Measurements from ENCODE around the gene RAD51B.

The RAD51B gene

DNA sequence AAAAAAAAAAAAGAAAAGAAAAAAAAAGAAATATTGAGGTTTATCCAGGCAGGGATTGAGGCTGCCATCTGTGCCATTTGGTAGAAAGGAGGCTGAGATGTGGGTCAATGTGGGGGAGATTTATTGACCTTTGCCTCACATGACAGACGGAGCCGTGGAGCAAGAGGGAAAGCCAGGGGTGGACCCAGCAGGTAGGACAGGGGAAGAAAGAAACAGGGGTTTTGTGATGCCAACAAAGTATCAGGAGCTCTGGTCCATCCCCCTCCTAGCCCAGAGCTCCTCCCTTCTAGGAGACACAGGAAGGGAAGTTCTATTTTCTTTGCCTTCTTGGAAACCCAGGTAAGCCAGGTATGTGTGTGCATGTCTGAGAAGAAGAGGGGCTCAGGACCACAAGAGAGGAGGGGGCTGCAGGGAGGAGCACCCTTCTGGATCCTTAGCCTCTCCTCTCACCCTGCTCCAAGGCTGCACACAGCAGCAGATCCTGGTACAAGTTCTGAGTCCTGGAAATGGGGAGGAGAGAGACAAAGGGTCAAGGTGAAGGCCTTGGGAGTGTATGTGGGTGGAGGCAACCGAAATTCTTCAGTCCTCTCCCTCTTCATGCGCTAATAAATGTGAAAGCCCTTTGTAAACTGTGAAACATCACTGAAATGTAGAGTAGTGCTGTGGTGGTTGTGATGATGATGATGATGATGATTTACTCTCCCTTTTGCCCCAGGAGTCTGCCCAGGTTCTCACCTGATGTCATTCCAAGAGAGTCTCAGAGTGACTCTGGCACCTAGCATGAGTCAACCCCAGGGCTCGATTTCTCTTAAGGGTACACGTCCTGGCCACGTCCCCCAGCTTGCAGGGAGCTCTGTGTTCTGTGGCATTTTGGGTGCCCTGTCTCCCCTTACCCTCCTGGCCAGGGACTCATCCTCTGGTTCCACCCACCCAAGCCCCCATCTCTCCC lies 947.0 kb downstream of the RAD51B start:
- no peak for DNase-seq (ENCODE audit: low read depth, low spot score)

- DNase-seq (ENCODE audit: low read depth, low spot score) = no peak
These were observed 947.7 kb downstream of the RAD51B start for GRCh38 chr14:68767248-68767645.

DNA sequence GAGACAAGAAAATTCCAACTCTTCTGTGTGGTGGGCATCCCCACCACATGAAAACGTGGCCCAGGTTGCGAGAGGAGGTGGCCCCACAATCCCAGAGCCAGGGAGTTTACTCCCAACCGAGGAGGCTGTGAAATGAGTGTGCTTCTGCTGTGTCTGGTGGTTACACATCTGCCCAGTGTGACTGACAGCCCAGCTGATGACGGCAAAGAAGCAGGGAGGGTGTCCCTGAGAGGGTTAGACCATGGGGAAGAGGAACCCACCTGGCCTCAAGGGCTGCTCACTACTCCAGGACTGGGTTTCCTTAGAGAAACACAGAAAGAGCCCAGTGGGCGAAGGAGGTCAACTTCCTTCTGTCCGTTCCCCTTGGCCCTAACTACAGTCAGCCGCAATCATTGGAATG lies 948.7 kb downstream of the RAD51B start:
- no peak for DNase-seq (ENCODE audit: low read depth, low spot score)

GRCh38 chr14:68770051-68770450 lies 950.5 kb downstream of the RAD51B start:
- DNase-seq (ENCODE audit: low read depth, low spot score) = no peak

DNA sequence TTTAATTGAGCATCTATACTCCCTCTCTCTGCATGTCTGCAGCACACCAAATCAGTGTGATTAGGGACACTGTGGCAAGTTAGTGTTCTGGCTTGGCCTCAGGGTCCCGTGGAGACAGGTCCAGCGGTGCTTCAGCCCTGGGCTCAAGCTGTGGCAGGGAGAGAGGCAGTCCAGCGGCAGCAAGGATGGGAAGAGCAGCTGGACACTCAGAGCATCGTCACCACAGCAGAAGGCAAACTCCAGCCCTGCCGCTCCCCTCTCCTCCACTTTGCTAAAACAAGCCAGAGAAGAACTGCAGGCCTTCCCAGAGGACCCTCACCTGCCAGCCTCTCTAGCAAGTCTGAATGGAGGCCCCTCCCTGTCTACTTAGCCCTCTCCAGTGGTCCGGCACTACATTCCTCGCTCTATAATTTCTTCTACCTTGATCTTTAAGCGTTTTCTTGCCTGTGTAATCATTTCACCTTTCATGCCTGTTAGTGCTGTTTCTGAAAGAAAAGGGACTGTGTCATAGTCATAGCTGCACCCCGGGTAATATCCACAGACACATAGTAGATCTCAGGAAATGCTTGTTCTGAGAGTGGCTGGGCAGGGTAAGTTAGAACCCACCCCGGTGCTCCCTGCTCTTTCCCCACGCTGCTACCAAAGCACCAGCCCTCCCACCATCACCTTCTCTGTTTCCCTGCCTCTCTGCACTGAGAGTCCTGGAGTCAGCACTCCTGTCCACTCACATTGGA lies 951.1 kb downstream of the RAD51B start:
- DNase-seq (ENCODE audit: low read depth, low spot score) = no peak

DNA sequence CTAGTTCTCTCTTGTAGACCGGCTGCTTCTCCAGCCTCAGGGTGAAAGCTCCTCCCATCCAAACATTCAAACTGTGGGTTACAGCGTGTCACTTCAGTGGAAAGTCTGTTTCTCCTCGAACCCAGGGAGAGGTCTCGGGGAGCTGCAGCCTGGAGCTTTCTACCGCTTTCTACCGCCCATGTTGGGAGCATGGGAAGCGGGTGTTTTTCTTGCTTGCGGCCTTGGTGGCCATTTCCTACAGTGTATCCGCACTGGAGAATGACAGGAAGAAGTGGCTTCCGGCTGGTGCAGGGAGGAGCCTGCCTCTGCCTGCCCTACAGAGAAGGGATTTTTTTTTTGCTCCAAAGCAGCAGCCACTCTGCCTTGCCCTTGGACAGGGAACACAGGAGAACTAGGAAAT lies 952.1 kb downstream of the RAD51B start:
- DNase-seq (ENCODE audit: low read depth, low spot score) = no peak

DNA sequence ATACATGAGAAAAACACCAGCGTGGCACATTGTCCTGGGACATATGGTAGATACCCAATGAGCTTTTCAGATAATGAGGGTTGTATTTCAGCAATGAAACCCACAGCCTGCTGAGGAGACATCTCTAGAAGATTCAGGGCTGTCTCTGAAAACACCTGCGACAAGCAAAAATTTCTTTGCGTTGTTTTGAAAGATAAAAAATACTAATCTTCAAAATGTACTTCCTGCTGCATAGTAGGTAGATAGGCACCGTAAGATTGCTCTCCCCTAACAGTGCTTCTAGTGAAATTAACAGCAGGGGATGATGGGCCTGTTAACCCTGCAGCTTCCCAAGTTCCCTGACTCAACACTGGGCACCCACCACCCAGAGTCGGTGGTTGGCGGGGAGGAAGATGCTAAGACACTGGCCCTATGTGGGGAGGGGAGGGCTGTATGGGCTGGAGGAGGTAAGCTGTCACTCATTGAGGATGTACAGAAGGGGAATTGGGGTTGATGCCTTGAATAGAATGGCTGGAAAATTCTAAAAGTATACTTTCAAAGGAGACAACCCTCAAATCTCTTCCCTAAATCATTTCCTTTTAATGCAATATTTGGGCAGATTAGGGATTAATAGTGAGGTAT lies 953.3 kb downstream of the RAD51B start:
- DNase-seq (ENCODE audit: low read depth, low spot score) = no peak

DNA sequence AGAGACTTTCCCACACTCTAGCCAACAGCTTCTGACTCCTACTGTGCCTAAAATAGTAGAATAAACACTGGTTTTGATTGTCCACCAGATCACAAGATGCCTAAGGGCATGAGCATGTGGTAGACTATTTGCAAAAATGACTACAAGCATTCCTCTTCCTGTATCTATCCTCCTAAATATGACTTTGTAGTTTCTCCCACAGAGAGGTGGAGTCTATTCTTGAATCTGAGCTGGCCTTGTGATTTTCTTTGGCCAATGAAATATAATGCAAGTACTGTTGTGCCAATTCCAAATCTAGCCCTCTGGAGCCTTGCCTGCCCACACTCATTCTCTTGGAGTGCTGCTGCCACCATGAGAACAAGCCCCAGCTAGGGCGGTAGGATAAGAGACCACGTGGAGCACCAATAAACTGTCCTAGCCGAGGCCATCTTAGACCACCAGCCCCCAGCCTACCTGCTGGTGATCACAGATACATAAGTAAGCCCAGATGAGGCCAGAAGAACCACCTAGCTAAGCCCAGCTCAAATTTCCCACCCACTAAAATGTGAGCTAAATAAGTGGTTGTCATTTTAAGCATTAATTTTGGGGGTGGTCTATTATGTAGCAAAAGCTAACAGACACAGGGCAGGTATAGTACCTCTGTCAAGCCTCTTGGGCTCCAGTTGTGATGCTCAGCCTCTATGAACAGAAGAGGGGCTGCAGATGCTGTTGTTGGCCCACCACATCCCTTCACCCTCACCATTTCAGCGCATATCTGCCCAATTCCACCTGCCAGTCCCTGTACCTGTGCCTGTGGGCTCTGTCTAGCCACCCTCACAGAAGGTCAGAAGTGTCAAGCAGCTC lies 955.4 kb downstream of the RAD51B start:
- DNase-seq (ENCODE audit: low read depth, low spot score) = no peak

DNA sequence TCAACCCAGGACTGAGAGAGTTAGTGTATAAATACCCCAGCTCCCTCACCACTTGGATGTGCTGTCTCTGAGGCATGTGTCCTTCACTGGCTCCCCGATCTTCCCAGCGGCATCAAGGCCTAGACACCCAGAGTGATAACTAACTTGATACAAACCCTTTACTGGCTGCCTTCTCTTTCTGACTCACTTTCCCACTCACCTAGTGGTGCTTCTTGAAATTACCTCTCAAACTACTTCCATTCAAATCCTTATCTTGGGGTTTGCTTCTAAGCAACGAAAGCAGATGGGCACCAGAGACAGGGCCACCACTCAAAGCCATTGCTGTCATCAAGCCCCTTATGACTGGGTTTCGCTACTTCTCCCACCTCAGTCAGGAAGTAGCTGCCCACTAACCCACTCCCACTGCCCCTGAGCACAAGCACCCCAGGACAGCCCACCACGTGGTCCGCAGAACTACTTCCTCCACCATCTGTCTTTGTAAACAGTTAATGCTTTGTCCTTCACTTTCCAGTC lies 956.1 kb downstream of the RAD51B start:
- no peak for DNase-seq (ENCODE audit: low read depth, low spot score)

DNA sequence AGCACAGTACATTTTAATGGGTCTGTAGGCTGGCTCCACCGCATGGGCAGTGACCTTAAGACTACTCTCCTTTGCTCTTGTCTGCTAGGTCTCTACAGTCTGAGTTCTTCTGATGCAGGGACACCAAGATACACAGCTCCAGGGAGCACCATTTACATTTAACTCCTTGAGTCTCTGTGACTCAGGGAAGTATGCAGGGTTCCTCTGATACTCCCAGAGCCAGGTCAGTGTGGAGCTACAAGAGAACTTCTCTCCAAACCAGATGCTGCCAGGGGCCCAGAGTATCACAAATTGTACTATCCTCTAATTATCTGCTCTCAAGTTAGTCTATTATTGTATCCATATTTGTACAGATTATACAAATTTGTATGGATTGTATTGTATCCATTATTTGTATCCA lies 958.1 kb downstream of the RAD51B start:
- DNase-seq (ENCODE audit: low read depth, low spot score) = no peak

All from iPS DF 19.7 (cell line).